PFSK-1 (cell line): Measurements from ENCODE around the gene IPPK.

Experiments
- POLR2AphosphoS5 ChIP-seq: IDR thresholded peaks from 2 replicates; pipeline ENCODE4 v1.6.1; 2012; ENCODE audit warnings: low read depth, mild to moderate bottlenecking, control low read depth, low read length, moderate library complexity
- REST ChIP-seq, 2 experiments: IDR thresholded peaks; 2 replicates each; pipeline versions ENCODE4 v1.6.1 to v1.8.0; 2011 to 2012; ENCODE audit warnings: low read depth in 2 of 2, low read length in 2 of 2, control low read depth in 1 of 2, inconsistent platforms in 1 of 2, mild to moderate bottlenecking in 1 of 2, moderate library complexity in 1 of 2; ENCODE audit not compliant: insufficient read depth in 1 of 2
- SIN3A ChIP-seq: IDR thresholded peaks from 2 replicates; pipeline ENCODE4 v1.6.1; 2012; ENCODE audit warnings: mild to moderate bottlenecking, low read length, moderate library complexity, borderline replicate concordance; ENCODE audit not compliant: insufficient read depth
- TAF1 ChIP-seq: IDR thresholded peaks from 2 replicates; pipeline ENCODE4 v1.6.1; 2012; ENCODE audit warnings: low read length, control low read depth, borderline replicate concordance; ENCODE audit not compliant: insufficient read depth

GRCh38 chr9:92686954-92687353 is 17.0 kb upstream of the IPPK start:
- TF ChIP-seq POLR2AphosphoS5 (no peak), TAF1 (no peak), REST (IDR thresholded peaks at IDR 0.05; ENCODE audit: insufficient read depth in 1 of 2, low read depth in 2 of 2, low read length in 2 of 2) (no peak), SIN3A (no peak)
